Activated CD4-positive, alpha-beta memory T cell treated with anti-CD3 and anti-CD28 coated beads for 36 hours (primary cell): ENCODE data around the gene FAM180B. TPM values are rescaled to one million over a fixed set of nuclear protein-coding genes. Genes with fewer than 3 reads are reported as not detected.
"Not testable (repeated sequence)": the region's sequence is repeated elsewhere in the genome, so short reads cannot be mapped to it uniquely, and the experiment has no call there.

ENCODE experiments used
- CTCF ChIA-PET: fragments of 350-600 bp; sonication (Branson Sonifier 250); formaldehyde crosslinking; loops from one replicate; lab custom pipeline; 2021; ENCODE audit warnings: antibody characterized with exemption, inconsistent platforms; lab: Charles Lee
- POLR2A ChIA-PET: fragments of 350-600 bp; sonication (Branson Sonifier 250); formaldehyde crosslinking; loops from one replicate; lab custom pipeline; 2021; ENCODE audit warnings: antibody characterized with exemption; lab: Charles Lee
- DNase-seq: peaks from one replicate; pipeline ENCODE4 v3.0.0-alpha.2; 2020
- H3K27ac Mint-ChIP-seq: one replicate; pipeline ENCODE4 v1.8.0; 2021; ENCODE audit warnings: mixed read lengths
- H3K27me3 Mint-ChIP-seq: one replicate; pipeline ENCODE4 v1.8.0; 2021; ENCODE audit warnings: mixed read lengths
- H3K36me3 Mint-ChIP-seq: one replicate; pipeline ENCODE4 v1.8.0; 2021; ENCODE audit warnings: mixed read lengths
- H3K4me1 Mint-ChIP-seq: one replicate; pipeline ENCODE4 v1.8.0; 2021; ENCODE audit warnings: low read depth, mixed read lengths
- H3K4me3 Mint-ChIP-seq: one replicate; pipeline ENCODE4 v1.8.0; 2021; ENCODE audit warnings: mild to moderate bottlenecking, mixed read lengths
- H3K9me3 Mint-ChIP-seq: one replicate; pipeline ENCODE4 v1.8.0; 2021; ENCODE audit warnings: mixed read lengths
- intact Hi-C: fragments of 100-400 bp; cut with micrococcal nuclease; formaldehyde crosslinking; loops from one replicate; pipeline ENCODE4 v1.15.1; 2023
- total RNA-seq, 2 experiments: library from RNA; stranded (reverse); gene quantifications; one replicate each; pipeline ENCODE4 v1.2.3, GENCODE V29; 2021

FAM180B gene
- total RNA-seq, 2 experiments from 2014 or later, result not detected

DNA sequence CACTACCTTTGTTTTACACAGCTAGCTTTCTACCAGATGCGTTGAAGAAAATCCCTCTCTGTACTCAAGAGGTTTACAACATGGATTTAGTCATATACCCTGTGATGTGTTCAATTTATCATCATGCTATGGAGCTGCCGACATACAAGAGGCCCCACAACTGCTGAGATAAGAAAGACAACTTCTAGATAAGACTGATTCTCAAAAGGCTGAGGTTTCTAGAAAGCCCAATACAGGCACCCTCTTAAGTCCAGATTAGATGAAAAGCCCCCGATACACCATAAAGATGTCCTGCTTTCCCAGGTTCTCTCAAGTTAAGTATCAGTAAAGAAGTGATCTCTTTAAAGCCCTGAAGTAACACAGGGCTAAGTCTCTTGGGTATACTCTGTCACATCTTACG is 41.5 kb downstream of the FAM180B start:
- intact Hi-C loops, result no loop called here
- no peak overlapping the region for H3K4me3 Mint-ChIP-seq
- ChIA-PET POLR2A (no interaction called here), CTCF (no interaction called here)
- H3K27ac Mint-ChIP-seq, result no peak overlapping the region
- H3K4me1 Mint-ChIP-seq, result no peaks in the 10 kb centered on the region
- H3K9me3 Mint-ChIP-seq, result no peaks in the 10 kb centered on the region
- H3K36me3 Mint-ChIP-seq, result peaks cover 41% of the 10 kb centered on the region
- no peak for DNase-seq
- H3K27me3 Mint-ChIP-seq, result no peaks in the 10 kb centered on the region

DNA sequence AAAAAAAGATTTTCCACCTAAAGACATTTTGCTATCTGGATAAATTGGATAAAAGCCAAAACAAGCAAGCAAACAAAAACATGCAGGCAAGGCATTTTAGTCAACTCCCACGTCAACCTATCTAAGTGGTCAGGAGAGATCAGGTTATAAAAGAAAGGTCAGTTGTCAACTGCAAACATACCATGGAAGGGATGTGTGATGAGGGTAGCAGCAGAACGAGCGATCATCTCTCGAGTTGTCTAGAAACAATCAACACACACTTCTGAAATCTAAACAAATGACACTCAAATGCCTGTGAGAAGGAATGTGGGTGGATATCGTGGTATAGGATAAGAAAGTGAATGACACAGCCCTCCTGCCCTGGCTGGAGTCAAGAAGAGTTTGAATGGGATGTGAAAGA is 45.0 kb downstream of the FAM180B start:
- DNase-seq, result no peak
- Mint-ChIP-seq H3K4me3 (no peak overlapping the region), H3K4me1 (no peaks in the 10 kb centered on the region), H3K27ac (no peak overlapping the region), H3K36me3 (peaks cover 43% of the 10 kb centered on the region), H3K9me3 (no peaks in the 10 kb centered on the region), H3K27me3 (no peaks in the 10 kb centered on the region)
- intact Hi-C loops, result no loop called here
- ChIA-PET CTCF (no interaction called here), POLR2A (no interaction called here)

DNA sequence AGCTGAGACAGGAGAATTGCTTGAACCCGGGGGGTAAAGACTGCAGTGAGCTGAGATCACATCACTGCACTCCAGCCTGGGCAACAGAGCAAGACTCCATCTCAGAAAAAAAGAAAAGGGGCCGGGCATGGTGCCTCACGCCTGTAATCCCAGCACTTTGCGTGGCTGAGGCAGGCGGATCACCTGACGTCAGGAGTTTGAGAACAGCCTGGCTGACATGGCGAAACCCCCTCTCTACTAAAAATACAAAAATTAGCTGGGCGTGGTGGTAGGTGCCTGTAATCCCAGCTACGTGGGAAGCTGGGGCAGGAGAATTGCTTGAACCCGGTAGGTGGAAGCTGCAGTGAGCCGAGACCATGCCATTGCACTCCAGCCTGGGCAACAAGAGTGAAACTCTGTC is 49.9 kb downstream of the FAM180B start:
- intact Hi-C loops, H3K4me1 Mint-ChIP-seq, H3K27ac Mint-ChIP-seq, H3K27me3 Mint-ChIP-seq, H3K9me3 Mint-ChIP-seq, H3K4me3 Mint-ChIP-seq, DNase-seq: not testable (repeated sequence)
- ChIA-PET CTCF (interaction anchor here (0.7 kb wide), 1 partner anchor 70 kb away, joined by 3 read pairs; no protein-coding TSS in a partner anchor), POLR2A (interaction anchor here (0.6 kb wide), 1 partner anchor 192 kb away, joined by 4 read pairs; no protein-coding TSS in a partner anchor)
- H3K36me3 Mint-ChIP-seq, result peaks cover 36% of the 10 kb centered on the region

Other genes with a start within 250 kb of the FAM180B start
- not detected for gene MYBPC3, start 234.0 kb upstream of the FAM180B start, total RNA-seq
- not detected for gene SPI1, start 208.1 kb upstream of the FAM180B start, total RNA-seq
- 10 to 100 TPM; 17.7 to 18.0 TPM for gene SLC39A13, start 178.1 kb upstream of the FAM180B start, total RNA-seq
- 100 to 1,000 TPM; 143 to 148 TPM for gene PSMC3, start 160.2 kb upstream of the FAM180B start, total RNA-seq
- gene RAPSN, start 137.5 kb upstream of the FAM180B start, total RNA-seq, result under 1 TPM in 1 of 2 experiments, not detected in 1; 0.22 TPM
- gene CELF1, start 33.5 kb upstream of the FAM180B start, total RNA-seq, result 100 to 1,000 TPM; 103 to 115 TPM
- gene PTPMT1, start 21.1 kb upstream of the FAM180B start, total RNA-seq, result 10 to 100 TPM; 45.7 to 47.9 TPM
- gene KBTBD4, start 7.7 kb upstream of the FAM180B start, total RNA-seq, result 10 to 100 TPM; 18.7 to 18.8 TPM
- gene NDUFS3, start 7.6 kb upstream of the FAM180B start, total RNA-seq, result 10 to 100 TPM; 94.0 to 94.4 TPM
- gene C1QTNF4, start 7.7 kb downstream of the FAM180B start, total RNA-seq, result not detected
- 100 to 1,000 TPM; 110 to 117 TPM for gene MTCH2, start 55.9 kb downstream of the FAM180B start, total RNA-seq
- gene AGBL2, start 128.7 kb downstream of the FAM180B start, total RNA-seq, result 1 to 10 TPM; 4.2 to 5.0 TPM
- gene FNBP4, start 180.7 kb downstream of the FAM180B start, total RNA-seq, result 100 to 1,000 TPM in 1 of 2 experiments, 10 to 100 TPM in 1; 93.5 to 114 TPM